GM23338 (cell line): Measurements from ENCODE around the gene RNF207. TPM values are rescaled to one million over a fixed set of nuclear protein-coding genes. Genes with fewer than 3 reads are reported as not detected.

Source experiments
- ATAC-seq: fragments of 200-7000 bp; cut with Tn5 transposase; 3 replicates; pipeline ENCODE4 v1.9.1; 2020
- DNase-seq: peaks from one replicate; pipeline ENCODE4 v3.0.0-alpha.2; 2015; ENCODE audit warnings: low spot score
- H2AFZ ChIP-seq: fragments of 200-600 bp; sonication (generic); 2 replicates; pipeline ENCODE4 v1.8.0; 2016; ENCODE audit warnings: antibody characterized with exemption, mild to moderate bottlenecking, moderate library complexity
- H3F3A ChIP-seq: fragments of 200-600 bp; sonication (generic); replicated peaks from 2 replicates; pipeline ENCODE4 v1.8.0; 2017; ENCODE audit warnings: antibody characterized with exemption, mixed run types, low read depth
- H3K27ac ChIP-seq: fragments of 200-600 bp; sonication (generic); 2 replicates; pipeline ENCODE4 v1.6.1; 2016; ENCODE audit warnings: low read depth
- H3K27me3 ChIP-seq: fragments of 200-600 bp; sonication (generic); 2 replicates; pipeline ENCODE4 v1.8.0; 2016; ENCODE audit warnings: mild to moderate bottlenecking, mixed run types, moderate library complexity; ENCODE audit not compliant: insufficient read depth
- H3K36me3 ChIP-seq: fragments of 200-600 bp; sonication (generic); 2 replicates; pipeline ENCODE4 v1.8.0; 2016; ENCODE audit warnings: mild to moderate bottlenecking; ENCODE audit not compliant: insufficient read depth
- H3K4me1 ChIP-seq: fragments of 200-600 bp; sonication (generic); 2 replicates; pipeline ENCODE4 v1.8.0; 2016; ENCODE audit warnings: mild to moderate bottlenecking, moderate library complexity; ENCODE audit not compliant: insufficient read depth
- H3K4me2 ChIP-seq: fragments of 200-600 bp; sonication (generic); 2 replicates; pipeline ENCODE4 v1.7.1; 2017; ENCODE audit warnings: mixed run types
- H3K4me3 ChIP-seq: fragments of 200-600 bp; sonication (generic); 2 replicates; pipeline ENCODE4 v1.6.1; 2016; ENCODE audit warnings: mixed run types
- H3K79me2 ChIP-seq: fragments of 200-600 bp; sonication (generic); replicated peaks from 2 replicates; pipeline ENCODE4 v1.8.0; 2017; ENCODE audit warnings: mild to moderate bottlenecking; ENCODE audit not compliant: insufficient read depth
- H3K9me2 ChIP-seq: fragments of 200-600 bp; sonication (generic); 2 replicates; pipeline ENCODE4 v1.8.0; 2017; ENCODE audit not compliant: insufficient read depth
- H4K20me1 ChIP-seq: fragments of 200-600 bp; sonication (generic); replicated peaks from 2 replicates; pipeline ENCODE4 v1.8.0; 2017; ENCODE audit warnings: mild to moderate bottlenecking; ENCODE audit not compliant: insufficient read depth
- H3K27ac Mint-ChIP-seq: 2 replicates; pipeline ENCODE4 v1.8.0; 2020; ENCODE audit warnings: inconsistent platforms, mild to moderate bottlenecking, moderate library complexity, mixed read lengths
- H3K27me3 Mint-ChIP-seq: 3 replicates; pipeline ENCODE4 v1.8.0; 2022; ENCODE audit warnings: low read depth, mild to moderate bottlenecking, moderate library complexity, mixed read lengths, inconsistent platforms; ENCODE audit not compliant: insufficient read depth, poor library complexity
- H3K36me3 Mint-ChIP-seq: 3 replicates; pipeline ENCODE4 v1.8.0; 2021; ENCODE audit warnings: low read depth, mild to moderate bottlenecking, inconsistent platforms, moderate library complexity, mixed read lengths
- H3K4me1 Mint-ChIP-seq: 3 replicates; pipeline ENCODE4 v1.8.0; 2020; ENCODE audit warnings: mild to moderate bottlenecking, inconsistent platforms, mixed read lengths
- H3K4me3 Mint-ChIP-seq: 3 replicates; pipeline ENCODE4 v1.8.0; 2021; ENCODE audit warnings: moderate library complexity, mild to moderate bottlenecking, inconsistent platforms, mixed read lengths
- H3K9me3 Mint-ChIP-seq: 3 replicates; pipeline ENCODE4 v1.8.0; 2020; ENCODE audit warnings: moderate library complexity, mild to moderate bottlenecking, inconsistent platforms, mixed read lengths
- CREB1 ChIP-seq: fragments of 250-450 bp; sonication (Bioruptor Pico); IDR thresholded peaks from 2 replicates; pipeline ENCODE4 v1.5.0; 2020; ENCODE audit warnings: low read depth, mild to moderate bottlenecking, moderate library complexity
- ETS1 ChIP-seq: IDR thresholded peaks from 2 replicates; pipeline ENCODE4 v1.6.1; 2016; ENCODE audit warnings: antibody characterized with exemption
- EZH2 ChIP-seq: fragments of 200-600 bp; sonication (generic); IDR thresholded peaks from one replicate; pipeline ENCODE4 v1.8.0; 2017; ENCODE audit warnings: antibody characterized with exemption, mild to moderate bottlenecking, low read depth; ENCODE audit not compliant: unreplicated experiment
- EZH2phosphoT487 ChIP-seq: fragments of 200-600 bp; sonication (generic); IDR thresholded peaks from one replicate; pipeline ENCODE4 v1.8.1; 2018; ENCODE audit warnings: antibody characterized with exemption; ENCODE audit not compliant: unreplicated experiment
- JUNB ChIP-seq: IDR thresholded peaks from one replicate; pipeline ENCODE4 v1.6.1; 2016; ENCODE audit warnings: antibody characterized with exemption; ENCODE audit not compliant: unreplicated experiment
- NANOG ChIP-seq: IDR thresholded peaks from 2 replicates; pipeline ENCODE4 v1.6.1; 2016; ENCODE audit warnings: antibody characterized with exemption, borderline replicate concordance
- POLR2AphosphoS5 ChIP-seq: IDR thresholded peaks from 2 replicates; pipeline ENCODE4 v1.6.1; 2016; ENCODE audit warnings: antibody characterized with exemption, low read depth
- STAT1 ChIP-seq: IDR thresholded peaks from one replicate; pipeline ENCODE4 v1.6.1; 2016; ENCODE audit warnings: antibody characterized with exemption; ENCODE audit not compliant: unreplicated experiment
- ZNF114 ChIP-seq: fragments of 250-450 bp; sonication (Bioruptor Pico); IDR thresholded peaks from 2 replicates; pipeline ENCODE4 v1.5.0; 2020; ENCODE audit warnings: mild to moderate bottlenecking, moderate library complexity
- ZNF331 ChIP-seq: fragments of 250-450 bp; sonication (Bioruptor Pico); IDR thresholded peaks from 2 replicates; pipeline ENCODE4 v1.5.0; 2020; ENCODE audit warnings: low read depth, mild to moderate bottlenecking, moderate library complexity
- polyA plus RNA-seq: library from polyadenylated mRNA; unstranded; fragments of >200 nt; fragmentation: Nextera tagmentation; extraction: Ambion mirVana; gene quantifications from 2 replicates; pipeline ENCODE4 v1.2.1, GENCODE V29; 2016
- total RNA-seq: library from RNA; depleted of rRNA; stranded (reverse); fragments of >200 nt; shearing (Covaris generic); gene quantifications from 2 replicates; pipeline ENCODE4 v1.2.3, GENCODE V29; 2014
- TF ChIP-seq, protein P1 (sequence below), 2 experiments: fragments of 200-600 bp in 1 of 2; sonication (generic) in 1 of 2; conservative IDR thresholded peaks; 2 replicates each; pipeline versions ENCODE4 v1.5.1 to v1.6.1; 2016 to 2017; ENCODE audit warnings: antibody characterized with exemption in 2 of 2, low read depth in 2 of 2, mild to moderate bottlenecking in 2 of 2, moderate library complexity in 1 of 2
- TF ChIP-seq, protein P2 (sequence below): fragments of 250-450 bp; sonication (Bioruptor Pico); IDR thresholded peaks from 2 replicates; pipeline ENCODE4 v1.5.0; 2020; ENCODE audit warnings: mild to moderate bottlenecking, moderate library complexity
- TF ChIP-seq, protein P3 (sequence below): IDR thresholded peaks from one replicate; pipeline ENCODE4 v1.6.1; 2018; ENCODE audit warnings: antibody characterized with exemption; ENCODE audit not compliant: unreplicated experiment

The RNF207 gene
- total and polyA plus RNA-seq, 2 experiments from 2014 or later, result 1.7 to 2.9 TPM

DNA sequence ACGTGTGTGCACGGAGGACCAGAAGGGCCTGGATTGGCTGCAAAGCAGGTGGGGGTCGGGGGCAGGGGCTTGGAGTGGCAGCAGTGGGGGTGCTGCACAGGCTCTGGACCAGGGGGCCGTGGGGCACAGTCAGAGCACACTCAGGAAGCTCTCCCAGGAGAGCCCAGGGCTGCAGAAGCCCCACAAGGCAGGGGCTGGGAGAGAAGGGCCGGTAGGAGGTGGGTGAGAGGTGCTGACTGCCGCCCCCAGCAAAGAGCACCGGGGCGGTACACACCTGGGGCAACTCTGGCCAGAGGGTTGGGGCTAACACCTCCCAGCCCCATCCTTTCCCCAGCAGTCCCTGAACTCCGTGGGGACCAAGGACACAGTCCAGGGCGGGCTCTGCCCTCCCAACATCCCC is 39.7 kb upstream of the RNF207 start:
- Histone ChIP-seq H3K9me2 (no peaks in the 10 kb centered on the region), H4K20me1 (no peaks in the 10 kb centered on the region), H3K27me3 (no peaks in the 10 kb centered on the region), H3K79me2 (no peaks in the 10 kb centered on the region), H3F3A (peaks cover 6% of the 10 kb centered on the region; the same call in 1 of the 2 replicates), H3K36me3 (no peaks in the 10 kb centered on the region), H3K27ac (no peak overlapping the region), H3K4me2 (no peak overlapping the region), H3K4me3 (no peak overlapping the region), H3K4me1 (no peaks in the 10 kb centered on the region; the same call in 1 of the 2 replicates), H2AFZ (no peak overlapping the region)
- H3K36me3 Mint-ChIP-seq, result no peaks in the 10 kb centered on the region
- no peaks in the 10 kb centered on the region for H3K9me3 Mint-ChIP-seq
- no peak for TF ChIP-seq EZH2phosphoT487
- no peak for TF ChIP-seq CREB1 (CRISPR knock-in tag)
- no peak for TF ChIP-seq ETS1
- TF ChIP-seq ZNF331 (CRISPR knock-in tag), result no peak
- TF ChIP-seq, protein P1, sequence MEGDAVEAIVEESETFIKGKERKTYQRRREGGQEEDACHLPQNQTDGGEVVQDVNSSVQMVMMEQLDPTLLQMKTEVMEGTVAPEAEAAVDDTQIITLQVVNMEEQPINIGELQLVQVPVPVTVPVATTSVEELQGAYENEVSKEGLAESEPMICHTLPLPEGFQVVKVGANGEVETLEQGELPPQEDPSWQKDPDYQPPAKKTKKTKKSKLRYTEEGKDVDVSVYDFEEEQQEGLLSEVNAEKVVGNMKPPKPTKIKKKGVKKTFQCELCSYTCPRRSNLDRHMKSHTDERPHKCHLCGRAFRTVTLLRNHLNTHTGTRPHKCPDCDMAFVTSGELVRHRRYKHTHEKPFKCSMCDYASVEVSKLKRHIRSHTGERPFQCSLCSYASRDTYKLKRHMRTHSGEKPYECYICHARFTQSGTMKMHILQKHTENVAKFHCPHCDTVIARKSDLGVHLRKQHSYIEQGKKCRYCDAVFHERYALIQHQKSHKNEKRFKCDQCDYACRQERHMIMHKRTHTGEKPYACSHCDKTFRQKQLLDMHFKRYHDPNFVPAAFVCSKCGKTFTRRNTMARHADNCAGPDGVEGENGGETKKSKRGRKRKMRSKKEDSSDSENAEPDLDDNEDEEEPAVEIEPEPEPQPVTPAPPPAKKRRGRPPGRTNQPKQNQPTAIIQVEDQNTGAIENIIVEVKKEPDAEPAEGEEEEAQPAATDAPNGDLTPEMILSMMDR (conservative IDR thresholded peaks at IDR 0.05; ENCODE audit: low read depth in 2 of 2), result no peak
- TF ChIP-seq POLR2AphosphoS5, result no peak
- TF ChIP-seq, protein P2, sequence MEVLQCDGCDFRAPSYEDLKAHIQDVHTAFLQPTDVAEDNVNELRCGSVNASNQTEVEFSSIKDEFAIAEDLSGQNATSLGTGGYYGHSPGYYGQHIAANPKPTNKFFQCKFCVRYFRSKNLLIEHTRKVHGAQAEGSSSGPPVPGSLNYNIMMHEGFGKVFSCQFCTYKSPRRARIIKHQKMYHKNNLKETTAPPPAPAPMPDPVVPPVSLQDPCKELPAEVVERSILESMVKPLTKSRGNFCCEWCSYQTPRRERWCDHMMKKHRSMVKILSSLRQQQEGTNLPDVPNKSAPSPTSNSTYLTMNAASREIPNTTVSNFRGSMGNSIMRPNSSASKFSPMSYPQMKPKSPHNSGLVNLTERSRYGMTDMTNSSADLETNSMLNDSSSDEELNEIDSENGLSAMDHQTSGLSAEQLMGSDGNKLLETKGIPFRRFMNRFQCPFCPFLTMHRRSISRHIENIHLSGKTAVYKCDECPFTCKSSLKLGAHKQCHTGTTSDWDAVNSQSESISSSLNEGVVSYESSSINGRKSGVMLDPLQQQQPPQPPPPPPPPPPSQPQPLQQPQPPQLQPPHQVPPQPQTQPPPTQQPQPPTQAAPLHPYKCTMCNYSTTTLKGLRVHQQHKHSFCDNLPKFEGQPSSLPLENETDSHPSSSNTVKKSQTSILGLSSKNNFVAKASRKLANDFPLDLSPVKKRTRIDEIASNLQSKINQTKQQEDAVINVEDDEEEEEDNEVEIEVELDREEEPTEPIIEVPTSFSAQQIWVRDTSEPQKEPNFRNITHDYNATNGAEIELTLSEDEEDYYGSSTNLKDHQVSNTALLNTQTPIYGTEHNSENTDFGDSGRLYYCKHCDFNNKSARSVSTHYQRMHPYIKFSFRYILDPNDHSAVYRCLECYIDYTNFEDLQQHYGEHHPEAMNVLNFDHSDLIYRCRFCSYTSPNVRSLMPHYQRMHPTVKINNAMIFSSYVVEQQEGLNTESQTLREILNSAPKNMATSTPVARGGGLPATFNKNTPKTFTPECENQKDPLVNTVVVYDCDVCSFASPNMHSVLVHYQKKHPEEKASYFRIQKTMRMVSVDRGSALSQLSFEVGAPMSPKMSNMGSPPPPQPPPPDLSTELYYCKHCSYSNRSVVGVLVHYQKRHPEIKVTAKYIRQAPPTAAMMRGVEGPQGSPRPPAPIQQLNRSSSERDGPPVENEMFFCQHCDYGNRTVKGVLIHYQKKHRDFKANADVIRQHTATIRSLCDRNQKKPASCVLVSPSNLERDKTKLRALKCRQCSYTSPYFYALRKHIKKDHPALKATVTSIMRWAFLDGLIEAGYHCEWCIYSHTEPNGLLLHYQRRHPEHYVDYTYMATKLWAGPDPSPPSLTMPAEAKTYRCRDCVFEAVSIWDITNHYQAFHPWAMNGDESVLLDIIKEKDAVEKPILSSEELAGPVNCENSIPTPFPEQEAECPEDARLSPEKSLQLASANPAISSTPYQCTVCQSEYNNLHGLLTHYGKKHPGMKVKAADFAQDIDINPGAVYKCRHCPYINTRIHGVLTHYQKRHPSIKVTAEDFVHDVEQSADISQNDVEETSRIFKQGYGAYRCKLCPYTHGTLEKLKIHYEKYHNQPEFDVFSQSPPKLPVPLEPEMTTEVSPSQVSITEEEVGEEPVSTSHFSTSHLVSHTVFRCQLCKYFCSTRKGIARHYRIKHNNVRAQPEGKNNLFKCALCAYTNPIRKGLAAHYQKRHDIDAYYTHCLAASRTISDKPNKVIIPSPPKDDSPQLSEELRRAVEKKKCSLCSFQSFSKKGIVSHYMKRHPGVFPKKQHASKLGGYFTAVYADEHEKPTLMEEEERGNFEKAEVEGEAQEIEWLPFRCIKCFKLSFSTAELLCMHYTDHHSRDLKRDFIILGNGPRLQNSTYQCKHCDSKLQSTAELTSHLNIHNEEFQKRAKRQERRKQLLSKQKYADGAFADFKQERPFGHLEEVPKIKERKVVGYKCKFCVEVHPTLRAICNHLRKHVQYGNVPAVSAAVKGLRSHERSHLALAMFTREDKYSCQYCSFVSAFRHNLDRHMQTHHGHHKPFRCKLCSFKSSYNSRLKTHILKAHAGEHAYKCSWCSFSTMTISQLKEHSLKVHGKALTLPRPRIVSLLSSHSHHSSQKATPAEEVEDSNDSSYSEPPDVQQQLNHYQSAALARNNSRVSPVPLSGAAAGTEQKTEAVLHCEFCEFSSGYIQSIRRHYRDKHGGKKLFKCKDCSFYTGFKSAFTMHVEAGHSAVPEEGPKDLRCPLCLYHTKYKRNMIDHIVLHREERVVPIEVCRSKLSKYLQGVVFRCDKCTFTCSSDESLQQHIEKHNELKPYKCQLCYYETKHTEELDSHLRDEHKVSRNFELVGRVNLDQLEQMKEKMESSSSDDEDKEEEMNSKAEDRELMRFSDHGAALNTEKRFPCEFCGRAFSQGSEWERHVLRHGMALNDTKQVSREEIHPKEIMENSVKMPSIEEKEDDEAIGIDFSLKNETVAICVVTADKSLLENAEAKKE (CRISPR knock-in tag), result no peak
- TF ChIP-seq JUNB, result no peak
- TF ChIP-seq, protein P3, sequence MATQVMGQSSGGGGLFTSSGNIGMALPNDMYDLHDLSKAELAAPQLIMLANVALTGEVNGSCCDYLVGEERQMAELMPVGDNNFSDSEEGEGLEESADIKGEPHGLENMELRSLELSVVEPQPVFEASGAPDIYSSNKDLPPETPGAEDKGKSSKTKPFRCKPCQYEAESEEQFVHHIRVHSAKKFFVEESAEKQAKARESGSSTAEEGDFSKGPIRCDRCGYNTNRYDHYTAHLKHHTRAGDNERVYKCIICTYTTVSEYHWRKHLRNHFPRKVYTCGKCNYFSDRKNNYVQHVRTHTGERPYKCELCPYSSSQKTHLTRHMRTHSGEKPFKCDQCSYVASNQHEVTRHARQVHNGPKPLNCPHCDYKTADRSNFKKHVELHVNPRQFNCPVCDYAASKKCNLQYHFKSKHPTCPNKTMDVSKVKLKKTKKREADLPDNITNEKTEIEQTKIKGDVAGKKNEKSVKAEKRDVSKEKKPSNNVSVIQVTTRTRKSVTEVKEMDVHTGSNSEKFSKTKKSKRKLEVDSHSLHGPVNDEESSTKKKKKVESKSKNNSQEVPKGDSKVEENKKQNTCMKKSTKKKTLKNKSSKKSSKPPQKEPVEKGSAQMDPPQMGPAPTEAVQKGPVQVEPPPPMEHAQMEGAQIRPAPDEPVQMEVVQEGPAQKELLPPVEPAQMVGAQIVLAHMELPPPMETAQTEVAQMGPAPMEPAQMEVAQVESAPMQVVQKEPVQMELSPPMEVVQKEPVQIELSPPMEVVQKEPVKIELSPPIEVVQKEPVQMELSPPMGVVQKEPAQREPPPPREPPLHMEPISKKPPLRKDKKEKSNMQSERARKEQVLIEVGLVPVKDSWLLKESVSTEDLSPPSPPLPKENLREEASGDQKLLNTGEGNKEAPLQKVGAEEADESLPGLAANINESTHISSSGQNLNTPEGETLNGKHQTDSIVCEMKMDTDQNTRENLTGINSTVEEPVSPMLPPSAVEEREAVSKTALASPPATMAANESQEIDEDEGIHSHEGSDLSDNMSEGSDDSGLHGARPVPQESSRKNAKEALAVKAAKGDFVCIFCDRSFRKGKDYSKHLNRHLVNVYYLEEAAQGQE, result no peak
- TF ChIP-seq ZNF114, result no peak
- no peak for TF ChIP-seq NANOG
- TF ChIP-seq STAT1, result no peak
- TF ChIP-seq EZH2, result no peak
- H3K4me3 Mint-ChIP-seq, result no peak overlapping the region
- no peak for DNase-seq
- peaks cover 11% of the 10 kb centered on the region for H3K4me1 Mint-ChIP-seq
- ATAC-seq, result no peak
- no peak overlapping the region for H3K27ac Mint-ChIP-seq
- H3K27me3 Mint-ChIP-seq, result peaks cover 11% of the 10 kb centered on the region
